ENCODE results near the gene ASCC3. TPM values are rescaled to one million over a fixed set of nuclear protein-coding genes. Genes with fewer than 3 reads are reported as not detected.

ASCC3 gene
- total RNA-seq, 4 donors from 2014 or later: 12.0 to 17.7 (median 14.7) TPM

- in situ Hi-C loops (cut with MboI; ENCODE audit: low sequenced_read_pairs in 4 of 4): no loop called here
- DNase-seq (no peak), ATAC-seq (no peak)
- H3K27me3 ChIP-seq: peaks cover 67 to 81% (median 71%) of the 10 kb centered on the region in 3 donors
- no peak overlapping the region for H3K27ac ChIP-seq
- TF ChIP-seq POLR2A (IDR thresholded peaks at IDR 0.05) (no peak), CTCF (IDR thresholded peaks at IDR 0.05 in 4 of 5, conservative IDR thresholded peaks at IDR 0.05 in 1 of 5) (no peak)
- intact Hi-C loops (cut with DNase I; ENCODE audit: low total_unique reads): no loop called here
- H3K9me3 ChIP-seq: no peaks in the 10 kb centered on the region
- H3K4me3 ChIP-seq: no peak overlapping the region
- peaks cover 6 to 10% of the 10 kb centered on the region in 2 donors for H3K4me1 ChIP-seq
- no peaks in the 10 kb centered on the region for H3K36me3 ChIP-seq
Observed at GRCh38 chr6:100467129-100468015, 413.8 kb downstream of the ASCC3 start.

- Histone ChIP-seq H3K4me3 (no peak overlapping the region), H3K4me1 (peaks cover 6 to 10% of the 10 kb centered on the region in 2 donors), H3K36me3 (no peaks in the 10 kb centered on the region), H3K27me3 (peaks cover 75 to 87% (median 79%) of the 10 kb centered on the region in 3 donors), H3K27ac (no peak overlapping the region), H3K9me3 (no peaks in the 10 kb centered on the region)
- ATAC-seq: no peak
- in situ Hi-C loops (cut with MboI; ENCODE audit: low sequenced_read_pairs in 4 of 4) (no loop called here), intact Hi-C loops (cut with DNase I; ENCODE audit: low total_unique reads) (no loop called here)
- no peak for TF ChIP-seq POLR2A (IDR thresholded peaks at IDR 0.05)
- no peak for TF ChIP-seq CTCF (IDR thresholded peaks at IDR 0.05 in 4 of 5, conservative IDR thresholded peaks at IDR 0.05 in 1 of 5)
- DNase-seq: no peak
Observed at GRCh38 chr6:100466410-100467128, 414.6 kb downstream of the ASCC3 start.

- in situ Hi-C loops (cut with MboI; ENCODE audit: low sequenced_read_pairs in 4 of 4): no loop called here
Observed at GRCh38 chr6:100465701-100466409, 415.3 kb downstream of the ASCC3 start.

More at GRCh38 chr6:100465701-100466409, 415.3 kb downstream of the ASCC3 start:
- Histone ChIP-seq H3K9me3 (no peaks in the 10 kb centered on the region), H3K4me3 (peak overlapping the region in 1 of 4 donors; percentile 50), H3K4me1 (peaks cover 6 to 10% of the 10 kb centered on the region in 2 donors), H3K27ac (no peak overlapping the region), H3K36me3 (no peaks in the 10 kb centered on the region), H3K27me3 (peaks cover 82 to 86% (median 86%) of the 10 kb centered on the region in 3 donors)
- ATAC-seq: no peak
- TF ChIP-seq CTCF (IDR thresholded peaks at IDR 0.05 in 4 of 5, conservative IDR thresholded peaks at IDR 0.05 in 1 of 5) (no peak), POLR2A (IDR thresholded peaks at IDR 0.05) (no peak)
- intact Hi-C loops (cut with DNase I; ENCODE audit: low total_unique reads): no loop called here
- no peak for DNase-seq

All from gastrocnemius medialis (tissue), 4 donors.